ENCODE measurements around the gene LRMDA. TPM values are rescaled to one million over a fixed set of nuclear protein-coding genes. Genes with fewer than 3 reads are reported as not detected.
"Not testable (repeated sequence)": the region's sequence is repeated elsewhere in the genome, so short reads cannot be mapped to it uniquely, and the experiment has no call there.

LRMDA gene
- total and polyA plus RNA-seq, 12 donors: 30.7 to 132 (median 78.1) TPM

GRCh38 chr10:76055963-76056362 lies 624.5 kb downstream of the LRMDA start:
- no peak for DNase-seq
- TF ChIP-seq POLR2A (IDR thresholded peaks at IDR 0.05): no peak
- no peak for TF ChIP-seq CTCF (IDR thresholded peaks at IDR 0.05)
- H3K9me3 ChIP-seq (replicated peaks in 1 of 3): no peaks in the 10 kb centered on the region
- intact Hi-C loops (cut with DNase I): no loop called here
- H3K4me1 ChIP-seq (replicated peaks in 1 of 2): no peaks in the 10 kb centered on the region
- WGBS, 4 donors: 88 to 100% (median 100%) methylated on average over 1 of the region's 1 CpG; no CpG with 5 or more reads in 1 of the 4 donors
- no peak overlapping the region for H3K27ac ChIP-seq
- no peak overlapping the region for H3K4me3 ChIP-seq
- no peaks in the 10 kb centered on the region for H3K36me3 ChIP-seq (replicated peaks in 1 of 2)
- H3K27me3 ChIP-seq: no peaks in the 10 kb centered on the region

GRCh38 chr10:76060993-76061392 lies 629.6 kb downstream of the LRMDA start:
- H3K36me3 ChIP-seq (replicated peaks in 1 of 2); H3K27ac ChIP-seq; H3K9me3 ChIP-seq (replicated peaks in 1 of 3); H3K4me3 ChIP-seq; H3K27me3 ChIP-seq; intact Hi-C loops (cut with DNase I); H3K4me1 ChIP-seq (replicated peaks in 1 of 2); DNase-seq: not testable (repeated sequence)
- WGBS, 4 donors: 96 to 98% (median 97%) methylated on average over 2 of the region's 2 CpGs

GRCh38 chr10:76066457-76066856 lies 635.0 kb downstream of the LRMDA start:
- H3K27ac ChIP-seq: no peak overlapping the region
- H3K36me3 ChIP-seq (replicated peaks in 1 of 2): no peaks in the 10 kb centered on the region
- no peaks in the 10 kb centered on the region for H3K9me3 ChIP-seq (replicated peaks in 1 of 3)
- intact Hi-C loops (cut with DNase I): no loop called here
- no peak for DNase-seq
- H3K4me1 ChIP-seq (replicated peaks in 1 of 2): no peaks in the 10 kb centered on the region
- no peak overlapping the region for H3K4me3 ChIP-seq
- no peaks in the 10 kb centered on the region for H3K27me3 ChIP-seq
- TF ChIP-seq POLR2A (IDR thresholded peaks at IDR 0.05) (no peak), CTCF (IDR thresholded peaks at IDR 0.05) (no peak)
- WGBS, 4 donors: 87 to 95% (median 91%) methylated on average over 1 of the region's 1 CpG

GRCh38 chr10:76067447-76067846 lies 636.0 kb downstream of the LRMDA start:
- WGBS, 4 donors: 88 to 98% (median 95%) methylated on average over 3 of the region's 3 CpGs
- Histone ChIP-seq H3K27me3 (no peaks in the 10 kb centered on the region), H3K4me3 (no peak overlapping the region), H3K9me3 (replicated peaks in 1 of 3) (no peaks in the 10 kb centered on the region), H3K27ac (no peak overlapping the region), H3K36me3 (replicated peaks in 1 of 2) (no peaks in the 10 kb centered on the region), H3K4me1 (replicated peaks in 1 of 2) (peaks cover 0 to 2% of the 10 kb centered on the region in 2 donors)
- intact Hi-C loops (cut with DNase I): no loop called here
- DNase-seq: no peak
- TF ChIP-seq POLR2A (IDR thresholded peaks at IDR 0.05) (no peak), CTCF (IDR thresholded peaks at IDR 0.05) (no peak)

- Histone ChIP-seq H3K27me3 (no peaks in the 10 kb centered on the region), H3K4me3 (no peak overlapping the region), H3K27ac (no peak overlapping the region), H3K4me1 (replicated peaks in 1 of 2) (peaks cover 0 to 4% of the 10 kb centered on the region in 2 donors), H3K36me3 (replicated peaks in 1 of 2) (no peaks in the 10 kb centered on the region), H3K9me3 (replicated peaks in 1 of 3) (no peaks in the 10 kb centered on the region)
- DNase-seq: no peak
- intact Hi-C loops (cut with DNase I): no loop called here
- TF ChIP-seq CTCF (IDR thresholded peaks at IDR 0.05) (no peak), POLR2A (IDR thresholded peaks at IDR 0.05) (no peak)
- WGBS, 4 donors: 95 to 98% (median 97%) methylated on average over 3 of the region's 3 CpGs
Measured at GRCh38 chr10:76068856-76069255, 637.4 kb downstream of the LRMDA start.

All from adrenal gland (tissue), 12 donors.